GM10847 (cell line): ENCODE results near the gene CABLES1.

Experiments used
- POLR2A ChIP-seq: IDR thresholded peaks from 2 replicates; pipeline ENCODE4 v1.6.1; 2011; ENCODE audit not compliant: insufficient read length; ENCODE audit errors: extremely low read depth

The CABLES1 gene

GRCh38 chr18:23232331-23232730, 97.0 kb downstream of the CABLES1 start:
- no peak for TF ChIP-seq POLR2A

GRCh38 chr18:23234619-23235018, 99.3 kb downstream of the CABLES1 start:
- TF ChIP-seq POLR2A, result no peak

DNA sequence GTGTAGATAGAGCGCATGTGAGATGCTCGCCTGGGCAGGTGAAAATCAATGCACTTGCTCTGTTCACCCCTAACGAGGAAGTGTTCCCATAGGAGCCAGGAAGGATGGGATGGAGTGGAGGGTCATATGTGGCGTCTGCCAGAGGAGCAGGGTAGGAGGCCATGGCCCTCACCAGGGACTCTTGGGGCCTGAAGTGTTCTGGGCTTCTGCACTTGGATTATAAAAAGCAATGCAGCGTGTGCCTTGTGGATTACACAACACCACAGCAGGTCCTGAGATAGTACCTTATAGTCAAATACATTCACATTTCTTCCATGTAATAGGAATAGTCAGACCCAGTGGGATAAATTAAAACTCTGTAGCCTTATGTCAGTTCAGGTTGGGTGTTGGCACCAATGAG, 100.1 kb downstream of the CABLES1 start:
- TF ChIP-seq POLR2A, result no peak

DNA sequence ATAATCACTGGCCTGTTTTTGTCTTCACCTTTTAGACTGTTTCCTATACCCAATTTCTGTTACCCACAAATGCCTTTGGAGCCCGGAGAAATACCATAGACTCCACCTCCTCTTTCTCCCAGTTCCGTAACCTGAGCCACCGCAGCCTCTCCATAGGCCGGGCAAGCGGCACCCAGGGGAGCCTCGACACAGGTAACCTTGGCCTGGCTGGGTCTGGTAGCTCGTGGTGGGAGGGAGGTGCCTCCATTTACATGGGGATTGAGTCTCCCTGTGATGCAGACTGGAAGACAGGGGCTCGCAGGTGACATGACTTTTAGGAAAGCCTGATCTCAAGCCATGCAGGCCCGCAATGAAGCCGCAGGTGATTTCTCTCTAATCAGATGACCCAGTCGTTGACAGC, 100.6 kb downstream of the CABLES1 start:
- no peak for TF ChIP-seq POLR2A

DNA sequence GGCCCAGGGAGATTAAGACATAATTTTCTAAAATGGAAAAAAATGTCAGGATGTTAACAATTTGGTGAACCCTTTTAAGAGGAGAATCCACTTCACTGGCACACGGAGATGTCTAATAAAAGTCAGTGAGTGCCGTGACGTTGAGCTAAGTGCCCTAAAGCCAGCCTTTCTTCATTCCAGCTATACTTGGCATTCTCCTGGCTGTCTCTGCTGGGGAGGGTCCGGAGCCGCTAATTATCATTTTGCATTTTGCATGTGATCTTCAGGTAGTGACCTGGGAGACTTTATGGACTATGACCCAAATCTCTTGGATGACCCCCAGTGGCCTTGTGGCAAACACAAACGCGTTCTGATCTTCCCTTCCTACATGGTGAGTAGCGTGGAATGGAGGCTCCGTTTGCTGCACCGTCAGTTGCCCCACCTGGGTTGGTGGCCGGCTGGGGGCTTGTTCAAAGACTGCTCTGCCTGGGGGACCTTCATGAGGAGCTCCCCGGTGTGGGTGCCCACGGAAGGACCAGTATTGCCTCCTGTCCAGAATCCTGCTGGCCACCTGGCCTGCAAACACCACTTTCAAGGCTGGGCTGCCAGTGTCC, 101.7 kb downstream of the CABLES1 start:
- no peak for TF ChIP-seq POLR2A

GRCh38 chr18:23237524-23238151, 102.4 kb downstream of the CABLES1 start:
- no peak for TF ChIP-seq POLR2A

GRCh38 chr18:23238152-23238531, 102.9 kb downstream of the CABLES1 start:
- no peak for TF ChIP-seq POLR2A

DNA sequence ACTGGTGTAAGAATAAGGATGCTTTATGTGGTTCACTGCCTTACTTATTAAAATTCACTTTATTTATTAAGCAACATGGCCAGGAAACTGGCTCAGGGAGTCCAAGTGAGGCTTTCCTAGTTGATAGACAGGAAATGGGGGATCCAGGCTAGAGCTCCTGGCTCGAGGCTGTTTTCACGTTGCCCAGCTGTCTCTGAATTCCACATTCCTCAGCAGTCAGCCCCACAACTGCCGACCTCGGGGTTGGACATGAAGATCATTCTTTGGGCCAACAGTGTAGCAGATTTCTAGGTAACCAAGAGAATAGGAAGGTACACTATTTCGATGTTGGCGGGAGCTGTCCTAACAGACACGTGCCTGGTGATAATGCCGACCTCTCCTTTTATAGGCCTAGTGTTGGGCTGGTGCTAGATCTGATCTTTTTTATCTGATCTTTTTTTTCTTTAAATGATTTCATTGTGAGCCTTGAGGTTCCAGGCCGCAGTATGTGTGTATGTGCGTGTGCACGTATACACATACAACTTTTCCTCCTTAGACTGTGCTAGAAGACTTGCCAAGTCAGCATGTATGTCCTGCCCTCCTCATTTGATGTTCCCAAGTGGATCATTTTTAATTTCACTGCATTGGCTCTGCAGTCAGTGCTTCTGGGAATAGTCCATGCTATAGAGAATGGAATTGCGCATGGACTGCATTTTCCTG, 103.5 kb downstream of the CABLES1 start:
- no peak for TF ChIP-seq POLR2A

DNA sequence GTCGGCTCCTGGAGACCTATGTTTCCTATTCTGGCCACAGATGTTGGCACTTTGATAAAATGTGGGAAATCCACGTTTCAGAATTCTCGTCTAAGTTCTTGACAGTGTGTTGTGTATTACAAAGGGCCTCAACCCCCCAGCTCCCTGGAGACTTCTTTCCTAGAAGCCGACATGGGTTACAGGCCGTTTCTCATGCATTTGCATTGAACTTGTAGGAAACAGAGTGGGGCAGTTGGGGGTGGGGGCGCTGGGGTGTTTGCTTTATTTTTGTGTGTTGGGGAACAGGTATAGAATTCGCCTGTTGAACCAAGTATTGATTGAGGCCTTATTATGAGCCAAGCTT, 104.0 kb downstream of the CABLES1 start:
- TF ChIP-seq POLR2A, result no peak

DNA sequence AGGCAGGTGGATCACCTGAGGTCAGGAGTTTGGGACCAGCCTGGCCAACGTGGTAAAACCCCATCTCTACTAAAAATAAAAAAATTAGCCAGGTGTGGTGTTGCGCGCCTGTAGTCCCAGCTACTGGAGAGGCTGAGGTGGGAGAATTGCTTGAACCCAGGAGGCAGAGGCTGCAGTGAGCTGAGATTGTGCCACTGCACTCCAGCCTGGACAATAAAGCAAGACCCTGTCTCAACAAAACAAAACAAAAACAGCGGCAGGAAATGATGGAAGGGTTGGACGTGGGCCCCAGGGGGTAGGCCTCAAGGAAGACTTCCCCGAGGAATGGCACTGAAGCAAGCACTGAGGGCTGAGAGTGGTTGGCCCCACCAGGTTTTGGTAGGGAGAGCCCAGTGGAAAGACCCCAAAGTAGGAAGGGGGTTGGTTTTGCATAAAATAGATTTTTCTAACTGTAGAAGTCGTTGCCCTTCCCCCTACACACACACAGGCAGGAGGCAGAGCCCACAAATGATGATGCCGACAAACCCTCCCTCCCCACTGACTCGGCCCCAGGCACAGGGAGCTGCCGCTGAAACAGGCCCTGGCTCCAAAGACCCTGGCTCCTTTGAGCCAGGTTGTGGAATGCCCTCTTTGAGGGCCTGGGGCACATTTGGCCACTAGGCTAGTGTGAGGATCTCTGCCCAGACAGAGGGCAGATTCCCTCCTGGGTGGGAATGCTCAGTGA, 104.8 kb downstream of the CABLES1 start:
- TF ChIP-seq POLR2A, result no peak

- TF ChIP-seq POLR2A, result no peak
These were observed 105.3 kb downstream of the CABLES1 start for GRCh38 chr18:23240609-23240930.

GRCh38 chr18:23243178-23243577, 107.9 kb downstream of the CABLES1 start:
- TF ChIP-seq POLR2A, result no peak

DNA sequence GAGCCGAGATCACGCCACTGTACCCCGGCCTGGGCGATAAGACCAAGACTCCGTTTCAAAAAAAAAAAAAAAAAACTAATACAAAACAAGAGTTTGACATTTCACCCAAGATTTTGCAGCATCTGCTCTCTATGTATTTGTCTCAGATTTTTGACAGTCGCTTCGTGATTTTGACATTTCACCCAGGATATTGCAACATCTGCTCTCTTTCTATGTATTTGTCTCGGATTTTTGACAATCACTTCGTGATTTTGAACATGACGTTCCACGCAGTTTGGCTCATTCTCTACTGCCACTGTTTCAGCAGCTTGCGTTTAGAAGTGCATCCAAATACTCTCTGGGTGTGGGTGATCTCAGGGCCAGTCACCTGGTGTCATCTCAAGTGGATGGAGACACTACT, 108.5 kb downstream of the CABLES1 start:
- TF ChIP-seq POLR2A, result no peak

- no peak for TF ChIP-seq POLR2A
These were observed 109.1 kb downstream of the CABLES1 start for GRCh38 chr18:23244401-23244800.

- TF ChIP-seq POLR2A, result no peak
These were observed 110.2 kb downstream of the CABLES1 start for GRCh38 chr18:23245461-23245860.

DNA sequence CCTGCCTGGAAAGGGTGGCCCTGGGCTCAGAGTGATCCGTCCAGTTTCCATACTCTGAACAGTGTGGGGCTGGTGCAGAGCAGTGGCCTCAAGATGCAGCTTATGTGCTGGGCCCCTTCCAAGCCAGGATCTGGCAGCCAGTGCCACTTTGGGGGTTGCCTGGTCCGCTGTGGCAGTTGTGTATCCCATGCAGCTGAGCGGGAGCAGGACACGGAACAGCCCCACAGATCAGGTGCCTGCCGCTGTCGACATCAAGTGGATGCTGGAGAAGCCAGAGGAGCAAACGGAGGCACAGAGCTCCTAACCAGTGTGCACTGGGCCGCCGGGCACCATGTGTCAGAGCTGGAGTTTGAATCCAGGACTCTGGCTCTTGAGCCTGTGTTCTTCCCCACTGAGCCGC, 112.0 kb downstream of the CABLES1 start:
- no peak for TF ChIP-seq POLR2A
